Effector memory CD4-positive, alpha-beta T cell (primary cell): ENCODE data around the gene ANGEL2.

Source experiments
- DNase-seq, 3 donors: peaks; one replicate each; pipeline ENCODE4 v3.0.0-alpha.2; 2020
- H3K27ac ChIP-seq: 2 replicates; pipeline ENCODE4 v1.7.0; 2013; ENCODE audit warnings: mild to moderate bottlenecking, low read length, moderate library complexity; ENCODE audit not compliant: insufficient read depth, poor library complexity, severe bottlenecking
- H3K27me3 ChIP-seq: replicated peaks from 2 replicates; pipeline ENCODE4 v1.7.0; 2013; ENCODE audit warnings: mild to moderate bottlenecking, low read length; ENCODE audit not compliant: insufficient read depth, control insufficient read depth, poor library complexity, severe bottlenecking
- H3K36me3 ChIP-seq: 2 replicates; pipeline ENCODE4 v1.7.0; 2013; ENCODE audit warnings: mild to moderate bottlenecking, low read length, moderate library complexity; ENCODE audit not compliant: control insufficient read depth, insufficient read depth
- H3K4me1 ChIP-seq: 2 replicates; pipeline ENCODE4 v1.7.0; 2013; ENCODE audit warnings: low read length, mild to moderate bottlenecking; ENCODE audit not compliant: control insufficient read depth, insufficient read depth, poor library complexity, severe bottlenecking
- H3K4me3 ChIP-seq: 2 replicates; pipeline ENCODE4 v1.7.0; 2013; ENCODE audit warnings: low read length, low read depth, mild to moderate bottlenecking; ENCODE audit not compliant: insufficient read depth, poor library complexity, severe bottlenecking
- H3K9me3 ChIP-seq: 2 replicates; pipeline ENCODE4 v1.7.0; 2013; ENCODE audit warnings: mild to moderate bottlenecking, low read length, moderate library complexity; ENCODE audit not compliant: control insufficient read depth

The ANGEL2 gene

DNA sequence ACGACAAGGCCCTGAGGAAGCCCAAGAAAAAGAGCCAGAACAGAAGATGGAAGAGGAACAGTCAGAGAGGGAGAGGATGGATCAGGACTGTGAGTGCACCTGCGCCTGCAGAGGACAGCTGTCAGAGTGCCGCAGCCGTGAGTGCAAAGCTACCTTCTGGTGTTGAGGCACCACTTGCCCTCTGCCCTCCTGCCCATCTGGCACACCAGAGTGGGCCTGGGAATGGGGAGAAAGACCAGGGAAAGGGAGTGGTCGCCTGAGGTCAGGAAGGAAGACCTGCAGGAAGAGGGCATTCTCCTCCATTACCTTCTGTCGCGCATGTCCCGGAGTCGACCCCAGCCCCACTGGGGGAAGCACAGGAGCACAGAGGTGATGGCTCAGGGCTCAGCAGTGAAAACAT, 39.1 kb downstream of the ANGEL2 start:
- H3K4me3 ChIP-seq: no peak overlapping the region
- no peak for DNase-seq
- peaks cover 3% of the 10 kb centered on the region for H3K27me3 ChIP-seq
- H3K4me1 ChIP-seq: no peaks in the 10 kb centered on the region
- no peaks in the 10 kb centered on the region for H3K36me3 ChIP-seq
- H3K27ac ChIP-seq: no peak overlapping the region
- no peaks in the 10 kb centered on the region for H3K9me3 ChIP-seq

DNA sequence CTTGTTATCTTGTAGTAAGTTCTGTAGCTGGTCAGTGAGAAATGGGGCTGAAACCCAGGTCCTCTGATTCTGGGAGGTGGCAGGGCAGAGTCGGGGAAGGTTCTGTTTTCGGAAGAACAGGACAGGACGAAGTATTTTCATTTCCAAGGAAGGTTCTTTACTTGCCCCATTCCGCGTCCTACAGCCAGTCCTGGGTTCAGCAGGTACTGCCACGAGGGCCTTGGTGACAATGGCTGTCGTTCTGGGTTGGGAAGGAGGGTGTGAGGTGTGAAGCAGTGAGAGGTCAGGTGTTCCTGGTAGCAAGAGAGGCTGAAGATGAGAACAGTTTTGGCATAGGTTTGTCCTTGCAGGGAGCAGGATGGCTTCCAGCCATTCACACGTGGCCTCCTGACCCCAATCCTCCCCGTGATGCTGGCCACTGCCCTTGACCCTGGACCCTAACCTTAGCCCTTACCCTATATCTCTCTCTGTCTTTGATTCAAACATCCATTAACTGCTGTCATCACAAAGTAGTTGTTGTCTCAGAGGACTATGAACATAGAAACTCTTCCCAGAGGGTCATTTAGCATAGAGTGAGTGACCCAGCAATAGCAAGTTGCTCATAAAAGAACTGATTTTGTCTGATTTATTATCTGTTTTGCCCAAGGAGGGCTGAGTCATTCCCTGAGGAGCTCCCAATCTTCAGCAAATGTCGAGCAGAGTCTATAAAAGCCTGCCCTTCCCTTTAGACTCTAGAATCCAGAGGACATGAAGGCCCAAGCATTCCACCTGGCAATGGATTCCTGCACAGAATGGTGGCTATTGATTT, 40.4 kb downstream of the ANGEL2 start:
- Histone ChIP-seq H3K4me3 (no peak overlapping the region), H3K27me3 (peaks cover 3% of the 10 kb centered on the region), H3K36me3 (no peaks in the 10 kb centered on the region), H3K27ac (no peak overlapping the region), H3K9me3 (no peaks in the 10 kb centered on the region), H3K4me1 (no peaks in the 10 kb centered on the region)
- no peak for DNase-seq

DNA sequence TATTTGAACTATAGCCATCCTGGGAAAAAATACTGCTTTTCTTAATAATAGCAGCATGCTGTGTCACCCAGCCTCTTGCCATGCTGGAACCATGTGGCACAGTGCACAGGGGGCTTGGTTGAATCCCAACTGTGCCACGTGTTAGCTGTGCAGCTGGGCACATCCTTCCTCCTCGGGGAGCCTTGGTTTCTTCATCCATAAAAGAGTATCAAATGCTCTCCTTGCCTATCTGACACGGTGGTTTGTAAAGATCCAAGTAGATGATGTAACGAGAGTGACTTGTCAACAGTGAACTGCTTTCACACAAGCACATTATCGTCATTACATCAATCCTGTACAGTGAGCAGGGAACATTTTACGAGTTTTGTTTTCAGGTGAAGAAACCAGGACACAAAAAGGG, 41.0 kb downstream of the ANGEL2 start:
- DNase-seq: no peak
- no peaks in the 10 kb centered on the region for H3K9me3 ChIP-seq
- H3K4me1 ChIP-seq: no peaks in the 10 kb centered on the region
- H3K27me3 ChIP-seq: peaks cover 3% of the 10 kb centered on the region
- H3K27ac ChIP-seq: no peak overlapping the region
- no peaks in the 10 kb centered on the region for H3K36me3 ChIP-seq
- H3K4me3 ChIP-seq: no peak overlapping the region

DNA sequence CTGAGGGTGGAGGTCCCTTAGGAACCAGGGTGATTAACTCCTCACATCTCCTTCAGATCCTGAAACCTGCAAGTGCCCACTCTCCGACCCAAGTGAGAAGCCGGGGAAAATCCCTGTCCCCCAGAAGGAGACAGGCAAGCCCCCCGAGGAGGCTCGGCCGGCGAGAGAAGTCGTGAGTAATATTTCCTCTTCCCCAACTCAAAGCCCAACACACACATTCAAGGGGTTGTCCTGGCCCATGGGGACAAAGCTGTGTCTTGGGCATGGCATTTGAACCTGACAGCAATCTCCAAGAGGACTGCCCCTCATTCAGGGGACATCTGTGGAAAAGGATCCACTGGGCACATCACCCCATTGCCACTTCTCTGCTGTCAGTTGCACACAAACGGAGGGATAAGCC, 41.8 kb downstream of the ANGEL2 start:
- Histone ChIP-seq H3K9me3 (no peaks in the 10 kb centered on the region), H3K27ac (no peak overlapping the region), H3K4me3 (no peak overlapping the region), H3K4me1 (no peaks in the 10 kb centered on the region), H3K27me3 (peaks cover 3% of the 10 kb centered on the region), H3K36me3 (no peaks in the 10 kb centered on the region)
- no peak for DNase-seq

DNA sequence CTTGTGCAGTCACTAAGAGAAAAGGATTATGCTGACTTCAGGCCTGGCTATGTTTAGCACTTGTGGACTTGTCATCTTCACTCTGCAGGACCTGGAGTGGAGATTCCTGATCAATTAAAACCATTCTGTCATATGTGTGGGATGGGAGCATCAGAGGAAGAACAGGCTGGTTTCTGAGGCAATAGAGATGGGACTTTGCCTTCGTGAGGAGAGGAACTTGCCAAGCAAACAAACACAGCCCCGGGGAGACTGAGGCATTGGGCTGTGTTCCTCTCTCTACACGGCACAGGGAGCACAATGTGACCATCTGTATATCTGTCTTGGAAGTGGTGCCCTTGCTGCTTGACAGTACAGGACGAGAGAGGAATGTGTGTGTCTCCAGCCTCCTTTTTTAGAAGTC, 42.2 kb downstream of the ANGEL2 start:
- H3K4me1 ChIP-seq: no peaks in the 10 kb centered on the region
- no peak overlapping the region for H3K4me3 ChIP-seq
- no peak for DNase-seq
- H3K27me3 ChIP-seq: peaks cover 3% of the 10 kb centered on the region
- H3K27ac ChIP-seq: no peak overlapping the region
- H3K9me3 ChIP-seq: no peaks in the 10 kb centered on the region
- no peaks in the 10 kb centered on the region for H3K36me3 ChIP-seq

DNA sequence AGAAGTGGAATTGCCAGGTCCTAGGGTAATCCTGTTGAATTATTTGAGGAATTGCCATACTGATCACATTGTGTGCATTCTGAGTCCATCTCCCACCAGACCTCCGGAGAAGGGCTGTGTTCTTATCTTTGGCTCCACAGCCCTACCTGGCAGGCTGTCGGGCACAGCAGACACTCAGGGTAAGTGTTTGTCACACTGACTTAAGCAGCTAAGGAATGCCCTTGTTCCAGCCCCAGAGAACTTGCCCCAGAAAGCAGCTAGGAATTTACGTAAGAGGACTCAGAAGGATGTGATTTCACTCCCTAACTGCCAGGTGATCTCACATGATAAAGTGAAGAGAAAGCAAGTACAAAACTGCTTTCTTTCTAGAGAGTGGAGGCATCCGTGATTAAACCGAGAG, 44.4 kb downstream of the ANGEL2 start:
- Histone ChIP-seq H3K9me3 (no peaks in the 10 kb centered on the region), H3K36me3 (no peaks in the 10 kb centered on the region), H3K4me1 (no peaks in the 10 kb centered on the region), H3K4me3 (no peak overlapping the region), H3K27me3 (peaks cover 3% of the 10 kb centered on the region), H3K27ac (no peak overlapping the region)
- no peak for DNase-seq

DNA sequence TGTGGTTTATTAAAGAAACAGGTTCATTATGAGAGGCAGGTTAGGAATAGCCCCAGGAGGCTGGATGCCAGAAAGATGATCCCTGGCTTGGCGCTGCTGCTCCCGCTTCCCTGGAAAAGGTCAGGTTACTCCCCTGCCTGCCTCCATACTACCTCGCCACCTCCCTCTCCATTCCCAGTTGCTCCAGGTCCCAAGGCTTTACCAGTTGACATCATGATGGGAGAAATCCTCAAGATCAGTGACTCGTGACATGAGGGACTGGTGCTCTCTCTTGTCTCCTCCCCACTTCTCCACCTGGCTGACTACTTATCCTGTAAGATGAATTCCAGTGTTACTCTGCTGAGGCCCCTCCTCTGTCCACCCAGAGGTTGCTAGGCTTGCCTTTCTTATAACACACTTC, 45.6 kb downstream of the ANGEL2 start:
- Histone ChIP-seq H3K9me3 (no peaks in the 10 kb centered on the region), H3K27ac (no peak overlapping the region), H3K4me1 (no peaks in the 10 kb centered on the region), H3K36me3 (no peaks in the 10 kb centered on the region), H3K27me3 (peaks cover 3% of the 10 kb centered on the region), H3K4me3 (no peak overlapping the region)
- DNase-seq: no peak

DNA sequence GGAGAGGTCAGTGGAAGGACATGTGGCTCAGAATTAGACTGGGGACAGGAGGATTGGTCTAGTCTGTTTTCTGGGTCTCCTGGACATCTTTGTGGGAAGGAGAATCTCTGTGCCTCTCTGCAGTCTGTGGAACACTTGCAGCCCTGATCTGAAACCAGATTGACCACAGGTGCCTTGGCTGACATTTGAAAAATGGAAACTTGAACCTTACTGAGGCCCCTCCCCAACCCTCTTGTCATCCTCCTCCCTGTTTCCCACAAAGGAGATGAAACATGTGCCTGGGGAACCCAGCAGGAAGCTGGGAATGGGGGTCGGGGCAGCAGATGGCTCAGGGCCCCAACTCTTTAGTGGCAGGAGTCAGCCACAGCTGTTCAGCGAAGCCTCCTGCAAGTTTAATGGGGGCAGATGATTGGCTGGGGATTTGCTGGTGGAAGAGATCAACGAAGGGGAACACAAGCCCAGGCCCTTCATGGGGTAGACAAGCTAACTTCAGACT, 47.3 kb downstream of the ANGEL2 start:
- Histone ChIP-seq H3K27ac (no peak overlapping the region), H3K27me3 (peaks cover 3% of the 10 kb centered on the region), H3K4me1 (no peaks in the 10 kb centered on the region), H3K9me3 (no peaks in the 10 kb centered on the region), H3K4me3 (no peak overlapping the region), H3K36me3 (no peaks in the 10 kb centered on the region)
- no peak for DNase-seq

DNA sequence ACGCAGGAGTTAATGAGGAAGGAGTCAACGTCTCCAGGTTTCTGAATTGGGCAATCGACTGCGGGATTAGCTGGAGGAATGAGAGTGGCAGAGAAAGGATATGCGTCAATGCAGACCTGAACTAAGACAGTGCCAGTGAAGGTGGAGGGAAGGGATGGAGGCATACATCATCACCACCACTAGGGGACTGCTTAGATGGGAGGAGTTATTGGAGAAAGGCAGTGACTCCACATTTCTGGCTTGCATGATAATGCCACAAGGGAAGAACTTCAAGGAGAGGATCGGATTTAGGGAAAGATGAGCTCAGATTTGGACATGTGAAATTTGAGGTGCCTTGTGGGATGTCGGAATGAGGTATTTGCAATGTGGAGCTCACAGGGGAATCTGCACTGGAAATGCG, 47.9 kb downstream of the ANGEL2 start:
- Histone ChIP-seq H3K27ac (no peak overlapping the region), H3K4me1 (no peaks in the 10 kb centered on the region), H3K9me3 (no peaks in the 10 kb centered on the region), H3K36me3 (no peaks in the 10 kb centered on the region), H3K4me3 (no peak overlapping the region), H3K27me3 (peaks cover 3% of the 10 kb centered on the region)
- DNase-seq: no peak

DNA sequence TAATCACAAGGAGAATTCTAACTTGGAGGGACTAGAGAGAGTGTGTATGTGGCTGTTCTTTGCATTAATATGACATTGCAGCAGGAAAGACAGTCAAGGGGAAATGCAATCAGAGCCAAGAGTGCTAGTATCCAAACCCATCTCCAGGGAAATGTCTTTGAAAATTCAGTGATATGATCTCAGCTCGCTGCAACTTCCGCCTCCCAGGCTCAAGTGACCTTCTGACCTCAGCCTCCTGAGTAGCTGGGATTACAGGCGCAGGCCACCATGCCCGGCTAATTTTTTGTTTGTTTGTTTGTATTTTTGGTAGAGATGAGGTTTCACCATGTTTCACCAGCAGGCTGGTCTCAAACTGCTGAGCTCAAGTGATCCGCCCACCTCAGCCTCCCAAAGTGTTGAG, 49.1 kb downstream of the ANGEL2 start:
- H3K36me3 ChIP-seq: no peaks in the 10 kb centered on the region
- no peaks in the 10 kb centered on the region for H3K4me1 ChIP-seq
- DNase-seq: no peak
- H3K27ac ChIP-seq: no peak overlapping the region
- H3K4me3 ChIP-seq: no peak overlapping the region
- H3K27me3 ChIP-seq: no peaks in the 10 kb centered on the region
- H3K9me3 ChIP-seq: no peaks in the 10 kb centered on the region
